ENCODE measurements around the gene NAPA. TPM values are rescaled to one million over a fixed set of nuclear protein-coding genes. Genes with fewer than 3 reads are reported as not detected.

Gene NAPA
- total RNA-seq (2022; extraction: Qiagen RNA extraction; ENCODE audit: low read depth): 84.2 to 111 TPM (median 92.8 TPM) in 5 replicates

GRCh38 chr19:47514869-47515588, at the start of gene NAPA:
Gene NAPA, minus strand, starts transcription at chr19:47515063. Its CDS starts 123 bp downstream, at chr19:47514940.

GRCh38 chr19:47483800-47484690, 30.8 kb downstream of the NAPA start, which contains the start of gene KPTN:
Gene KPTN, minus strand, starts transcription at chr19:47484219. Its CDS starts 59 bp downstream, at chr19:47484160.

GRCh38 chr19:47471733-47472457, 43.0 kb downstream of the NAPA start, which contains the start of gene SLC8A2:
Gene SLC8A2, minus strand, starts transcription at chr19:47471893. Its CDS starts 5,490 bp downstream, at chr19:47466403.

Other genes starting within 250 kb of the NAPA start
- gene INAFM1, start 240.2 kb downstream of the NAPA start, total RNA-seq (2022; extraction: Qiagen RNA extraction; ENCODE audit: low read depth): 4.4 to 12.1 TPM (median 10.8 TPM) in 5 replicates
- 1.6 to 3.0 TPM (median 2.5 TPM) in 5 replicates for gene C5AR1, start 205.2 kb downstream of the NAPA start, total RNA-seq (2022; extraction: Qiagen RNA extraction; ENCODE audit: low read depth)
- 3.1 to 10.0 TPM (median 7.5 TPM) in 5 replicates for gene C5AR2, start 182.9 kb downstream of the NAPA start, total RNA-seq (2022; extraction: Qiagen RNA extraction; ENCODE audit: low read depth)
- gene DHX34, start 165.7 kb downstream of the NAPA start, total RNA-seq (2022; extraction: Qiagen RNA extraction; ENCODE audit: low read depth): 18.3 to 41.9 TPM (median 38.6 TPM) in 5 replicates
- 28.9 to 46.6 TPM (median 36.9 TPM) in 5 replicates for gene MEIS3, start 95.5 kb downstream of the NAPA start, total RNA-seq (2022; extraction: Qiagen RNA extraction; ENCODE audit: low read depth)
- 0.18 to 1.1 TPM (median 0.40 TPM) in 5 replicates for gene SLC8A2, start 43.2 kb downstream of the NAPA start, total RNA-seq (2022; extraction: Qiagen RNA extraction; ENCODE audit: low read depth)
- 18.5 to 21.5 TPM (median 19.6 TPM) in 5 replicates for gene KPTN, start 30.8 kb downstream of the NAPA start, total RNA-seq (2022; extraction: Qiagen RNA extraction; ENCODE audit: low read depth)
- gene ZNF541, start 58.1 kb upstream of the NAPA start, total RNA-seq (2022; extraction: Qiagen RNA extraction; ENCODE audit: low read depth): not detected in 5 replicates
- gene BICRA, start 94.1 kb upstream of the NAPA start, total RNA-seq (2022; extraction: Qiagen RNA extraction; ENCODE audit: low read depth): 8.5 to 17.5 TPM (median 15.3 TPM) in 5 replicates
- 98.0 to 174 TPM (median 156 TPM) in 5 replicates for gene EHD2, start 198.4 kb upstream of the NAPA start, total RNA-seq (2022; extraction: Qiagen RNA extraction; ENCODE audit: low read depth)
- 239 to 342 TPM (median 263 TPM) in 5 replicates for gene NOP53, start 230.5 kb upstream of the NAPA start, total RNA-seq (2022; extraction: Qiagen RNA extraction; ENCODE audit: low read depth)